Measurements from ENCODE around the gene AGT. TPM values are rescaled to one million over a fixed set of nuclear protein-coding genes. Genes with fewer than 3 reads are reported as not detected.

Gene AGT
- total and polyA plus RNA-seq, 8 donors, result 1.1 to 23.4 (median 8.6) TPM

DNA sequence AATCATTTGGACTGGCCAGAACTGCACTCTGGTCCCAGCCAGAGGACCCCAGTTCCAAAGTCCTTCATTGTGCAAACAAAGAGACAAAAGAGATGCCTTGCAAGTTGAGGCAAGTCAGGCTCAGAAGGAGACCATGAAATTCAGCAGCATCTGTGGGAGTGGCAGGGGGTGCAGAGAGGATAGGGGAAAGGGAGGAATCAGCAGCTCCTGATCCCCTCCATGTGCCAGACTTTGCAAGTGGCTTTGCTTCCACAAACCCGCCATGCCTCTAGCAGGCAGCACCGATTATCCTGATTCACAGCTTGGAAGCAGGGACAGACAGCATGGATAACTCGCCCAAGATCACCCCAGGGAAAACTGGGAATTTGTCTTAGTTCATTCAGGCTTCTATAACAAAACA, 31.1 kb upstream of the AGT start:
- no peak for FAIRE-seq
- no peaks in the 10 kb centered on the region for H3K4me1 ChIP-seq
- no peaks in the 10 kb centered on the region for H3K27me3 ChIP-seq
- no peaks in the 10 kb centered on the region for H3K9me3 ChIP-seq
- no peak for TF ChIP-seq CTCF (IDR thresholded peaks at IDR 0.05)
- H3K36me3 ChIP-seq, result no peaks in the 10 kb centered on the region
- DNase-seq, result no peak
- WGBS, 2 donors, result 82 to 84% methylated on average over 3 of the region's 3 CpGs
- no peak for ATAC-seq
- intact Hi-C loops (cut with DNase I), result no loop called here
- H3K27ac ChIP-seq, result no peak overlapping the region
- H3K4me3 ChIP-seq, result no peak overlapping the region

- intact Hi-C loops (cut with DNase I), result no loop called here
Observed at GRCh38 chr1:230744382-230744781, 30.5 kb upstream of the AGT start.

DNA sequence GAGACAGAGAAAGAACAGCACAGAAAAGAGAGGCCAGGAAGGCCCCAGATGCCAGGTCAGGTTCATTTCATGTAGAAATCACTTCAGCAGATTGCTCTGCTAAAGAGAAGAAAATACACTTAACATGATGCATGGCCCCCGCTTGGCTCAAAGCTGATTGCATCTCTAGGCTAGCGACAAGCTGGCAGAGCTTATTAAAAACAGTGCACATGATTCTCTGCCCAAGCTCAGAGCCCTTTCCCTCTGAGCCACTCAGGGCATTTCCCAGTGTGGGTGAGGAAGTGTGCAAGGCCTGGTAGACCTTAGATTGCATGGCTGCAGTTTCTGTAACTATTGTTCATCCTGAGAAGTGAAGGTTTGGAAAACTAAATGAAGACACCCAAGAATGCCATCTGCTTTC, 30.0 kb upstream of the AGT start:
- DNase-seq (no peak), ATAC-seq (no peak), FAIRE-seq (no peak)
- TF ChIP-seq CTCF (IDR thresholded peaks at IDR 0.05), result no peak
- WGBS, 2 donors, result 90 to 95% methylated on average over 2 of the region's 2 CpGs
- Histone ChIP-seq H3K4me1 (no peaks in the 10 kb centered on the region), H3K27ac (no peak overlapping the region), H3K4me3 (no peak overlapping the region), H3K36me3 (no peaks in the 10 kb centered on the region), H3K9me3 (no peaks in the 10 kb centered on the region), H3K27me3 (no peaks in the 10 kb centered on the region)
- intact Hi-C loops (cut with DNase I), result no loop called here

More at GRCh38 chr1:230744382-230744781, 30.5 kb upstream of the AGT start:
- Histone ChIP-seq H3K9me3 (no peaks in the 10 kb centered on the region), H3K27ac (no peak overlapping the region), H3K4me1 (no peaks in the 10 kb centered on the region), H3K27me3 (no peaks in the 10 kb centered on the region), H3K36me3 (no peaks in the 10 kb centered on the region), H3K4me3 (no peak overlapping the region)
- TF ChIP-seq CTCF (IDR thresholded peaks at IDR 0.05), result no peak
- ATAC-seq (no peak), DNase-seq (no peak), FAIRE-seq (no peak)
- WGBS, 2 donors, result 73 to 74% methylated on average over 5 of the region's 5 CpGs

GRCh38 chr1:230739564-230740290, 25.8 kb upstream of the AGT start:
- Histone ChIP-seq H3K36me3 (no peaks in the 10 kb centered on the region), H3K4me3 (no peak overlapping the region), H3K27ac (no peak overlapping the region), H3K9me3 (no peaks in the 10 kb centered on the region), H3K4me1 (no peaks in the 10 kb centered on the region), H3K27me3 (no peaks in the 10 kb centered on the region)
- FAIRE-seq, result no peak
- intact Hi-C loops (cut with DNase I), result no loop called here
- TF ChIP-seq CTCF (IDR thresholded peaks at IDR 0.05), result no peak
- no peak for DNase-seq
- 89 to 90% methylated on average over 12 of the region's 12 CpGs for WGBS, 2 donors
- no peak for ATAC-seq

GRCh38 chr1:230737622-230738262, 23.8 kb upstream of the AGT start:
- FAIRE-seq, result no peak
- 86 to 91% methylated on average over 3 of the region's 3 CpGs for WGBS, 2 donors

More at GRCh38 chr1:230737622-230738262, 23.8 kb upstream of the AGT start:
- ATAC-seq (no peak), DNase-seq (no peak)
- Histone ChIP-seq H3K27ac (no peak overlapping the region), H3K4me1 (no peaks in the 10 kb centered on the region), H3K27me3 (no peaks in the 10 kb centered on the region), H3K9me3 (no peaks in the 10 kb centered on the region), H3K36me3 (no peaks in the 10 kb centered on the region), H3K4me3 (no peak overlapping the region)
- intact Hi-C loops (cut with DNase I), result no loop called here
- TF ChIP-seq CTCF (IDR thresholded peaks at IDR 0.05), result no peak

All from pancreas (tissue), 10 donors.